Measurements from ENCODE around the gene OBSCN.
A peak's percentile ranks its signal among the peaks of the same experiment; 100 is the strongest.
"Not testable (repeated sequence)": the region's sequence is repeated elsewhere in the genome, so short reads cannot be mapped to it uniquely, and the experiment has no call there.

The OBSCN gene

DNA sequence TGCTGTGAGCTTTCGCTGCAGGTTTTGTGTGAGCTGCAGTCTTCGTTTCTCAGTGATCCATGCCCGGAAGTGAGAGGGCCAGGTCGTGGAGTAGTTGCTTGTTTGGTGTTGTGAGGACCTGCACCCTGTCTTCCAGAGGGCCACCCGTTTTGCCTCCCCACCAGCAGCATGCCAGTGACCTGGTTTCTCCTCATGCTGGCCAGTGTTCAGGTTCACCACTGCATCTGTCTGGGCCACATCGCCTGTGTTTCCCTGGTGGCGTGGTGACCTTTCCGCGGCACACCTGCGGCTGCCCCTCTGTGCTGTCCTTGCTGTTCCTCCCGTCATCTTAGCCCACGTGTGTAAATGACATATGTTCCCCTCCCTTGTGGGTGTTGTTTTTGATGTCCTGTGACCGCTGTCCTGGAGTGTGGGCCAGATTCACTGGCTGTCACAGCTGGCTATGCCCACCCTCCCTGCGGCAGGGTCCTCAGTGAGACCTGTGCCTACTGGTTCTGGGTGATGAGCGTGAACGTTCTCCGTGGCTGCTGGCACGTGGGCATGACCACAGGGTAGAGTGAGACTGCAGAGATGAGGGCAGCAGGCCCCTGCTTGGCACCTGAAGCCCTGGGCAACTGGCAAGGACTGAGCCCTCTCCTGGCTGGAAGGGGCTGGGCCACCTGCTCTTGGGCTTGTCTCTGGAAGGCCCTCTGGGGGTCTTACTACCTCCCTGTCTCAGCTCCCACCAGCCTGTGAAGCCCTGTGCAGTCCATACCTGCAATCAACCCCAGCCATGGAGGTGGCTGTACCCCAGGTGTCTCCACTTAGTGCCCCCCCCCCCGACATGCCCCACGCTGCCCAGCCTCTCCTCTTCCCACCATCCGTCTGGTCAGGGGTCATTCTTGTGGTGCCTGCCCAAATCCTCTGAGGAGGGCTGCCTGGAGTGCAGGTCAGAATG lies 35.0 kb upstream of the OBSCN start:
- DNase-seq (ENCODE audit: low read depth), result no peak

DNA sequence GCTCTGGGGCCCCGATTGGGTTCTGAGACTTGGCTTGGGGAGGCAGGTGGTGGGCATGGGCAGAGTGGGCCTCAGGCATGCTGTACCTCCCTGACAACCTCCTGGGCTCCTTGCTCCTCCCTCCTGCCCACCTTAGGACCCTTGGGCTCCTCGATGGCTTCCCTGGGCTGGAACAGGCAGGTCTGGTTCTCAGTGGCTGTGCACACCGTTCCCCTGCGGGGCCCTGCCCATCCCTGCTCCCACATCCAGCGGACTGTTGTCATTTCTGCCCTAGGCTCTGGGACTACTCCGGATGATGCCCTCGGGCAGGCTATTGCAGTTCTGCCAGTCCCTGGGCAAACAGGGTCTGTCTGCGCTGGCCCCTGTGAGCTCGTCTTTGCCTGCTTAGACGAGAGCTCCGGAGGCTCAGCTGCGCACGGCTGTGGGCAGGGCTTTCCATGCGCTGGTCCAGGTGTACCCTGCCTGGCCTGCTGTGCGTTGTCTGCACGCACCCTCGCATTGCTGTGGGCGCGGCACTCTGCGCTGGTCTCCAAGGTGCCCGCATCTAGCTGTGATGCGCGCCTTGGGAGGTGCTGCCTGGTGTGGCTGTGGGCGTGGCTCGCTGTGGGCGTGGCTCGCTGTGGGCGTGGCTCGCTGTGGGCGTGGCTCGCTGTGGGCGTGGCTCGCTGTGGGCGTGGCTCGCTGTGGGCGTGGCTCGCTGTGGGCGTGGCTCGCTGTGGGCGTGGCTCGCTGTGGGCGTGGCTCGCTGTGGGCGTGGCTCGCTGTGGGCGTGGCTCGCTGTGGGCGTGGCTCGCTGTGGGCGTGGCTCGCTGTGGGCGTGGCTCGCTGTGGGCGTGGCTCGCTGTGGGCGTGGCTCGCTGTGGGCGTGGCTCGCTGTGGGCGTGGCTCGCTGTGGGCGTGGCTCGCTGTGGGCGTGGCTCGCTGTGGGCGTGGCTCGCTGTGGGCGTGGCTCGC lies 34.0 kb upstream of the OBSCN start:
- not testable (repeated sequence) for DNase-seq (ENCODE audit: low read depth)

DNA sequence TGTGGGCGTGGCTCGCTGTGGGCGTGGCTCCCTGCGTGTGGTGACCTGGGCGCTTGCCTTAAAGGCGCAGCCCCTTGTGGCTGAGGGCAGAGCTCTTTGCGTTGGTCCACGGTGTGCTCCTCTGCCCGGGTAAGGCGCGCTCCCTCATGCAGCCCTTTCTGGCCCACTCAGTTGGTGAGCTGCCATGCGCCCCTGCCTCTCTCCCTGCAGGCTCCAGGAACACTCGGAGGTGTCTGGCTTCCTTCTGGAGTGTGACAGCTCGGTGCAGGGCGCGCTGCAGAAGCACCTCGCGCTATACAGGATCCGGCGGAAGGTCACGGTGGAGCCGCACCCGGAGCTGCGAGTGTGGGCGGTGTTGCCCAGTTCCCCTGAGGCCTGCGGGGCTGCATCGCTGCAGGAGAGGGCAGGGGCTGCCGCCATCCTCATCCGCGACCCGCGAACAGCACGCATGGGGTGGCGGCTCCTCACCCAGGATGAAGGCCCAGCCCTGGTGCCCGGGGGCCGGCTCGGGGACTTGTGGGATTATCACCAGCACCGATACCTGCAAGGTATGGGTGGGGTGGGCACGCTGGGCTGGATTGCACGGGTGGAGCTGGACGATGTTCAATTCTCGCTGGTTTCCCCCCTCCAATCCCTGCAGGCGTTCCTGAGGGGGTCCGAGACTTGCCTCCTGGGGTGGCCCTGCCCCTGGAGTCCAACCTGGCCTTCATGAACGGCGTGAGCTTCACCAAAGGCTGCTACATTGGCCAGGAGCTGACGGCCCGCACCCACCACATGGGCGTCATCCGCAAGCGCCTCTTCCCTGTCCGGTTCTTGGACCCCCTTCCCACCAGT lies 33.1 kb upstream of the OBSCN start:
- peak; percentile 19 for DNase-seq (ENCODE audit: low read depth)

DNA sequence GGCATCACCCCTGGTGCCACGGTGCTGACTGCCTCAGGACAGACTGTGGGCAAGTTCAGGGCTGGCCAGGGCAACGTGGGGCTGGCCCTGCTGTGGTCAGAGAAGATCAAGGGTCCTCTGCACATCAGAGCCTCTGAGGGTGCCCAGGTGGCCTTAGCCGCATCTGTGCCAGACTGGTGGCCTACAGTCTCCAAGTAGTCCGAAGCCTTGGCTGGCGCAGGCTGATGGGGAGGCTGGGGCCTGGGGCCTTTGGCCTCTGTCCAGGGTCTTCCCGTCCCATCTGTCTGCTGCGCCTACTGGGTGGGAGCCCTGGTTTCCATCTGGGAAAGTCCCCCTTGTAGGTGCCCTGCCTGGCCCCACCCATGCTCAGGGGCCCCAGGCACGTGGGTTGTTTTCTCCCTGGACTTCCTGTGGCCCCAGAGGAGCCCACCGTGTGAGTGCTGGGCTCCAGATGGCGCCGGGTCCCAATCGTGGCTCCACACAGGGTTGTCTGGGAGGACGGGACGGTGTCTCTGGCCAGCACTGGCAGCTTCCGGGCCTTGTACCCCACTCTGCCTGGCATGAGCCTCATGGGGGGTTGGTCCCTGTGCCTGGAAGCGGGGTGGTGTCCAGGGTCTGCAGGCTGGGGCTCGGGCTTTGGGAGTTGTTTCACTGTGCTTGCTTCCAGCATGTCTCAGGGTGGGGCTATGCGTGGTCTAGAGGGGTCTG lies 32.4 kb upstream of the OBSCN start:
- DNase-seq (ENCODE audit: low read depth), result no peak

DNA sequence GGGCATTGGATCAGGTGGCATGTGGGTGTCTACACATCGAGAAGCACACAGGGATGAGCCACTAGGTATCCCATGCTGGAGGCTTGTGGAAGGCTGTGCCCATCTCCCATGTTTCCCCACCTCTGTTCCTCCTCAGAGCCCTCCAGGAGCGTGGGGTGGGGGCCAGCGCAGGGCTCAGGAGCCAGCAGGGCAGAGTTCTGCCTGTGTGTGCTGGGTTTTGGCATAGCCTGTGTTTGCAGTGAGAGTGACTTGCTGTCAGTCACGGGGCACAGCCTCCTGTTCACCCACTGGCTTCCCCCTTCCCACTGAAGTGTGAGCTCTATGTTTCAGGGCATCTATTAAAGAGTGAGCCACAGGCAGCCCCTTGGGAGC lies 31.8 kb upstream of the OBSCN start:
- no peak for DNase-seq (ENCODE audit: low read depth)

DNA sequence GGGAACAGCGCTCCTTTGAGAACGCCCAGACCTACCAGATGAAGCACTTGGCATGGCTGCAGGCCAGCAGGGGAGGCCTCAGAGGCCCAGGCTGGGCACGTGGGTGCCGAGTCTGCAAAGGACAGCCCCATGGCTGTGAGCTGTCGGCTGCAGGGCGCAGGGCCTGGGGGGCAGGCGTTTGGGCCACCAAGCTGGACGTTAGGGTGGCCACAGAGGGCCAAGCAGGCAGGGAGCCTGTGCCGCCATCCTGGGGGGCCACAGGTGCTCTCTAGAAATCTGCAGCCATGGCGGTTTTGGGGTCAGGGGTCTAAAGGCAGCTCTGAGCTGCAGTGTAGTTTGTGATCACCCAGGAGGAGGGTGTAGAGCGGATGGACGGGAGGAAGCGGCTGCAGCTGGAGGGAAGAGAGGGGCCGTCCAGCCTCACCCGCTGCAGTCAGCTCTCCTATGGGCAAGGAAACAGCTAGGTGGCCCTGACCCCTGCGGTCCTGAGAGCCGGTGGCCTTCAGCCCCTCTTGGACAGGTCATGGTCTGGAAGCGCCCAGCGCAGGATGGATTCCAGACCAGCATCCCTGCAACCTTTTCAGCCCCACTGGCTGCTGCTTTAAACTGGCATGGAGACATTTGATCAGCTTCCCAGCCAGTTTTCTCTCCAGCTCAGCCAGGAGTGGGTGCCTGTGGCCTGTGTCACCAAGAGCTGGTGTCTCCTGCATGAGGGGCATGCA lies 31.2 kb upstream of the OBSCN start:
- DNase-seq (ENCODE audit: low read depth), result no peak

DNA sequence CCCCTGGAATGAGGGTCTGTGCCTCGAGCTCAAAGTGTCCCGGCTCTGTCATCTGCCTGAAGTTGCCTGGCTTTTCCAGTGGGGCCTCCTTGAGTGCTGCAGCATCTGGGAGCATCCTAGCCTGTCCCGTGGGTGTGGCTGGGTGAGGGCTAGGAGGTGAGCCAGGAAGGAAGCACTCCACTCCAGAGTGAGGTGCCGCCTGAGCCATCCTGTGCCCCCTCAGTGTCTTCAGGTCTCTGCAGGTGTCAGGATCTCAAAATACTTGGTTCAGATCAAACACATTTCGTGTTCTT lies 30.7 kb upstream of the OBSCN start:
- no peak for DNase-seq (ENCODE audit: low read depth)

DNA sequence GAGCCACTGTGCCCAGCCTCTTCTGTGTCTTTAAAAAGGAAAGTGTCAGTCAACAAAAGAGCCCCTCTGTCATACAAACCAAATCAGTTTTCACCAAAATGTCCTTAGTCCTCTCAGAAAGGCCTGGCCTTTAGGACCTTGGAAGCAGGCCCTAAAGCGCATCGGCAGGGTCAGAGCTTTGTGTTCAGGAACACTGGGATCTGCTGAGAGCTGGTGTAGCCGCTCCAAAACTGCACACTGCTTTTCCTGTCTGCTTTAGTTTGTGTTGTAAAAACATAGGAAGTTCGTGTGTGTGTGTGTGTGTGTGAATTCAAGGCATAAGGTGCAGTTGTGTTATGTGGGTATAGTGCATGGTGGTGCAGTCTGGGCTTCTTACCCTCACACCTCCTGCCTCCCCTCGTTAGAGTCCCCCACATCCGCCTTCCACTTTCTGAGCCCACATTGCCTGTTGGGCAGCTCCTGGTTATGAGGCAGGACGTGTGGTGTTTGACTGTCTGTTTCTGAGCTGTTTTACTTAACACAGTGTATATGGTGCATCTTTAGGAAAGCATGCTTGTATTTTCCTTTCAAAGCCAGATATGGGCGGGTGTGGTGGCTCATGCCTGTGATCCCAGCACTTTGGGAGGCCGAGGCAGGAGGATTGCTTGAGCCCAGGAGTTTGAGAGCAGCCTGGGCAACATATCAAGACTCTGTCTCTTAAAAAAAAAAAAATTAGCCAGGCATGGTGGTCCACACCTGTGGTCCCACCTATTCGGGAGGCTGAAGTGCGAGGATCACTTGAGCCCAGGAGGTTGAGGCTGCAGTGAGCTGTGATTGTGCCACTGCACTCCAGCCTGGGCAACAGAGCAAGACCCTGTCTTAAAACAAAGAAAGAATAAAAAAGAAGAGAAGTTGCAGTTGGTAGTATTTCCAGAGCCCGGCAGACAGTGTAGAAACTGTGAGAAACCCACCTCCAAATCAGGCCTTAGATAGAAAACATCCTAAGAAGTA lies 29.8 kb upstream of the OBSCN start:
- no peak for DNase-seq (ENCODE audit: low read depth)

DNA sequence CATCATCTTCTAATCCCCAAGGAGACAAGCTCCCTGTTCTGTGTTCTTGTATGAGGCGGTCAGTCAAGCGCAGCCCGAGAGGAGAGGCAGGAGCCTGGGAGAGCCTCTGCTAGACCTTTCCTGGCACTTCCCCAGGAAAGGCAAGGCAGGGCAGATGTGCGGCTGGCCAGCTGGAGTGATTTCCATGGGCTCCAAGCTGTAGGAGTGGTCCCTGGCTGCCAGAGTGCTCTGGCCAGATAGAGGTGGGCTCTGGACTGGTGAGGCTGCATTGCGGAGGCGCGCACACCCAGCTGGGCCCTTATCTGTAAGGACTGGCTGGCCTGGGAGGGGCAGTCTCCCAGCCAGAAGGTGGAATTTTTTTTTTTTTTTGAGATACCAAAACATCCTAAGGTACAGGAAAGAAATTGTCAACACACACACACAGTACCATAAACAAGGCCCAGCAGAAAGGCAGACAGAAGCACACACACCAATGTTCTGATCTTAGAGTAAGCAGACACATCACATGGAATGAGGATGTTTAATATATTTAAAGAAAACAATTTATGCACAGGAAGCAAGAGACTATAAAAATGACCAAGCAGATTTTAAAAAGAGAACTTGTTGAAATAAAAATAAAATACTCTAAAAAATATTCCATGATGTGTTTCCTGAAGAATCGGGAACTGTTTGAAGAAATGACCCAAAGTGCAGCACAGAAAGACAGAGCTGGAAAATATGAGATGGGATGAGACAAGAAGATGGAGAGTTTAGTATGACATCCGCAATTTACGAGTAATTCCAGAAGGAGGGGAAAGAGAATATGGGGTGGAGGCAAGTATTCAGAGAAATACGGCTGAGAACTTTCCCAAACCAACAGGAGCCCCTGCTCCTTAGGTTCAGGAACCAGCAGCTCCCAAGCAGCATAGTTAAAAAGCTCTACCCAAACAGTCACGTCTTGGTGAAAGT lies 28.8 kb upstream of the OBSCN start:
- DNase-seq (ENCODE audit: low read depth), result no peak

DNA sequence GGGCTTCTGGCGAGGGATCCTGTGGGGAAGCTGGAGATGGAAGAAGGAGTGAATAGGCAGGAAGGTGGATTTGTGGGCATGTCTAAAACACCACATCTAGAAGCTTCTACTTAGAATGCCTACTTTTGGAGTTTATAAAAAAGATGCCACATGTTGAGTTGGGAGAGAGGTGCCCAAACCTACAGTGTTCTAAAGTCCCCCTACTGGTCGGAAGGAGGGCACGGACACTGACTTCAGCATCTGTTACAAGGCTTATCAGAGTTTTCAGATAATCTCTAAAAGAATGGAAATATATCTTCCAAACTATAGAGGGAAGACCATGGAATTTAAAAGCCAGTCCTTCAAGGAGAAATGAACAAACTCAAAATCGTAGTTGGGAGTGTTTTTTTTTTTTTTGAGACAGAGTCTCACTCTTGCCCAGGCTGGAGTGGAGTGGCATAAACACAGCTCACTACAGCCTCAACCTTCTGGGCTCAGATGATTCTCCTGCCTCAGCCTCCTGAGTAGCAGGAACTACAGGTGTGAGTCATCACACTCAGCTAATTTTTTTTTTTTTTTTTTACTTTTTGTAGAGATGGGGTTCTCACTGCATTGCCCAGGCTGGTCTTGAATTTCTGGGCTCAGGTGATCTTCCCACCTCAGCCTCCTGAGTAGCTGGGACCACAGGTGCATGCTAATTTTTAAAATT lies 27.4 kb upstream of the OBSCN start:
- DNase-seq (ENCODE audit: low read depth), result no peak

DNA sequence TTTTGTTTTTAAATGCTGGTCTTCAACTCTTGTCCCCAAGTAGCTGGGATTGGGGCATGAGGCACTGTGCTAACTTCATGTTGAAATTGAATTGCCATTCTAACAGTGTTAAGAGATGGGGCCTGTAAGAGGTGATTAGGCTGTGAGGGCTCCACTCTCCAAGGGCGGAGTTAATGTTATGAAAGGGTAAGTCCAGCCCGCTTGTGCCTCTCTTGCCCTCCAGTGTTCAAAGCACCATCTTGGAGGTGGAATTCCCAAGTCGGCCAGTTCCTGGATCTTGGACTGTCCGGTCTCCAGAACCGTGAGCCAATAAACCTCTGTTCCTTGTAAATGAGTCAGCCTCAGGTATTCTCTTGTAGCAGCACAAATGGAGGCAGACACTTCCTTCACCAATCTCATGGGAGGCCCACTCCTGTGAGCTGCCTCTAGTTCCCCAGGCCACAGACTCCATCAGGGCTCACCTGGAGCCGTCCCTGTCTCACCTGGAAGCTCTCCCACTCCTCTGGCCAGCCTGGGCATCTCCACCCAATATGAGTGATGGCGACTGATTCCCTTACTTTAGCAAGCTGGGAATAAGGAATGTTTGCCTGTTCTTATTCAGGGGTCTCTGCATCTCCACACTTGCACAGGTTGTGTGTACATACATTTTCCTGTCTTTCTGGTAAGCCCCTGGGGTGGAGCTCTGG lies 26.7 kb upstream of the OBSCN start:
- no peak for DNase-seq (ENCODE audit: low read depth)

DNA sequence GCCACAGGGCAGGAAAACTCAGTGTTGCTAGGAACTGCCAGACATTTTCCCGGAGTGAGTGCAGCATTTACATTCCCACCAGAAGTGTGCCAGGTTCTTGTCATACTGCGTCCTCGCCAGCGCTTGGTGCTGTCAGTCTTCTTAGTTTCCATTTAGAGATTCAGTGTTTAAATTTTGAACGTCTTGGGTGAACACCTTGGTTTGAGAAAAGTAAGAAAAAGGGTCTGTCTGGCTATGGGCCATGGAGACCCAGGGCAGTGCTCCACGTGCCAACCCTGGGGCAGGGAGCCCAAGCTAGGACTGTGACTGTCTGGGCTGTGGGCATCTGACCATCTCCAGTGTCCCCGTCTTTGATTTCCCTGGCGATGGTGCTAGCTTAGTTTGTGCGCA lies 26.2 kb upstream of the OBSCN start:
- no peak for DNase-seq (ENCODE audit: low read depth)

DNA sequence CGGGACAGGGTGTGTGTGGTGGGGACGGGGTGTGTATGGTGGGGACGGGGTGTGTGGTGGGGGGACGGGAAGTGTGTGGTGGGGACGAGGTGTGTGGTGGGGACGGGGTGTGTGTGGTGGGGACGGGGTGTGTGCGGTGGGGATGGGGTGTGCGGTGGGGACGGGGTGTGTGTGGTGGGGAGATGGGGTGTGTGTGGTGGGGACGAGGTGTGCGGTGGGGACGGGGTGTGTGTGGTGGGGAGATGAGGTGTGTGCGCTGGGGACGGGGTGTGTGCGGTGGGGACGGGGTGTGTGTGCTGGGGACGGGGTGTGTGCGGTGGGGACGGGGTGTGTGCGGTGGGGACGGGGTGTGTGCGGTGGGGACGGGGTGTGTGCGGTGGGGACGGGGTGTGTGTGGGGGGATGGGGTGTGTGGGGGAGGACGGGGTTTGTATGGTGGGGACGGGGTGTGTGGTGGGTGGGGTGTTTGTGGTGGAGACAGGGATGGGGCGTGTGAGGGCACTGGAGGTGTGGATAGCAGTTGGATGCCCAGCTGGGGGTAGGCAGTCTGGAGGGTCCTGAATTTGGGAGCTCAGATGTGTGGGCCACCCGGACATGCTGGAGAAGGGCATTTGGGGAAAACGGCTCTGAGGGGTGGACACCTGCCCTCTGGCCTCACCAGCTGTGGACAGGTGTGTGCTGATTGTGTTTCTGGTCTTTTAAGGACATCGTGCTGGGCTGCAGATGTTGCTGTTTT lies 25.4 kb upstream of the OBSCN start:
- no peak for DNase-seq (ENCODE audit: low read depth)

DNA sequence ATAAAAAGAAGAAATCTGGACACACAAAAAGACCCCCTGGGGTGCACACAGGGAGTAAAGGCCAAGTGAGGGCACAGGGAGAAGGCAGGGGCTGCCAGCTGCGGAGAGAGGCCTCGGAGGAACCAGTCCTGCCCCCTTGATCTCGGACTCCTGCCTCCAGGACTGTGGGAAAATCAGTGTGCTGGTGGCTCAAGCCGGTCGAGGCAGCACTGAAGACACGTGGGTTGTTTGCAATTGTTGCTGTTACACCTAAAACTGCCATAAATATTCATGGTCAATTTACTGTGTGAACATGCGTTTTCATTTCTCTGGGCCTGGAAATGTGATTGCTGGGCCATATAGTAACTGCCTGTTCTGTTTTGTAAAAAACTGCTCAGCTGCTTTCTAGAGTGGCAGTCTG lies 23.7 kb upstream of the OBSCN start:
- DNase-seq (ENCODE audit: low read depth), result no peak

DNA sequence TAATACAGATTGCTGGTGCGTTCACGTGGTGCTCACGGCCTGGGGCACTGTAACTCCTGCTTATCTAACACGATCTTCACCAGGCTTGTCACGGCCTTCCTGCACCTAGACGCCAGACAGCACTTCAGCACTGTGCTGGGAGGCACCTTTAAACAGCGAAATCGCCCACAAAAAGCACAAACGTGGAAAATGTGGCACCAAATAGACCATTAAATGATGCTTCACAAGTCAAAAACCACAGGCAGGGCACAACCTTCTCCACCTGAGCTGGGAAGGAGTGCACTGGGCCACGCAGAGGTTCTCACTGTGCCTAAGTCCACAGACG lies 22.2 kb upstream of the OBSCN start:
- DNase-seq (ENCODE audit: low read depth), result peak; percentile 26

DNA sequence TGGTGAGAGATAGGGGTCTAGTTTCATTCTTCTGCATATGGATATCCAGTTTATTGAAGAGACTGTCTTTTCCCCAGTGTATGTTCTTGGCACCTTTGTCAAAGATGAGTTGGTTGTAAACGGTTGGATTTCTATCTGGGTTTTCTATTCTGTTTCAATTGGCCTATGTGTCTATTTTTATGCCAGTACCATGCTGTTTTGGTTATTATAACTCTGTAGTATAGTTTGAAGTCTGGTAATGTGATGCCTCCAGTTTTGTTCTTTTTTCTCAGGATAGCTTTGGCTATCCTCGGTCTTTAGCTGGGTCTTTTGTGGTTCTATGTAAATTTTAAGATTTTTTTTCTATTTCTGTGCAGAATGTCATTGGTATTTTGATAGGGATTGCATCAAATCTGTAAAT lies 19.6 kb upstream of the OBSCN start:
- DNase-seq (ENCODE audit: low read depth), result not testable (repeated sequence)

DNA sequence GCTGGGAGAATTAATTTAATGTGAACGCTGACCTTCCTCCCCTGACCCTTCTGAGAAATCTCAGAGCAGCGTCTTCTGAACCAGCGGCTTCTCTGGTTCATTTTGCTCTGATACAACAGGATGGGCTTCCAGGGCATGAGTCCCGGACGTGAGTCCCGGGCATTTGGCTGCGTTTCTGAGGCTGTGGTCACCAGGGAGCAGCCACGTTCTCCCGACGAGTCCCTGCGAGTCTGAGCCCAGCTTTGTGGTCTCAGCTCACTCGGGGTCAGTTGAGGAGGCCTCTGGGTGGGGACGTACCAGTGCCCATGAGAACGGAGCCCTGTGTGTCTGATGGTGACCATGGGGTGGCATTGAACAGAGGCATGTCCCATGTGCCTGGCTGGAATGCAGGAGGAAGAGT lies 17.7 kb upstream of the OBSCN start:
- no peak for DNase-seq (ENCODE audit: low read depth)

Data from activated T-helper 9 cell treated with anti-CD3 and anti-CD28 coated beads, Interleukin-2, amount 50 U/mL, for 16 hours (primary cell).